Measurements from ENCODE around the gene CEP63.

Gene CEP63

GRCh38 chr3:134471521-134472193, 14.2 kb upstream of the CEP63 start:
- no peak for DNase-seq

GRCh38 chr3:134472831-134473230, 13.0 kb upstream of the CEP63 start:
- no peak for DNase-seq

- DNase-seq, result peak; percentile 88
These were observed 11.8 kb upstream of the CEP63 start for GRCh38 chr3:134473868-134474546.

GRCh38 chr3:134474956-134475355, 10.9 kb upstream of the CEP63 start:
- DNase-seq, result no peak

- DNase-seq, result no peak
These were observed 9.6 kb upstream of the CEP63 start for GRCh38 chr3:134476306-134476705.

- no peak for DNase-seq
These were observed 8.9 kb upstream of the CEP63 start for GRCh38 chr3:134477002-134477401.

GRCh38 chr3:134477938-134478337, 7.9 kb upstream of the CEP63 start:
- DNase-seq, result no peak

- no peak for DNase-seq
These were observed 5.3 kb upstream of the CEP63 start for GRCh38 chr3:134480546-134480945.

GRCh38 chr3:134481166-134481565, 4.7 kb upstream of the CEP63 start:
- DNase-seq, result no peak

GRCh38 chr3:134482622-134483021, 3.2 kb upstream of the CEP63 start:
- DNase-seq, result no peak

- DNase-seq, result no peak
These were observed 2.5 kb upstream of the CEP63 start for GRCh38 chr3:134483195-134483900.

GRCh38 chr3:134485075-134485717, 661 bp upstream of the CEP63 start:
- DNase-seq, result no peak

- DNase-seq, result no peak
These were observed 752 bp downstream of the CEP63 start for GRCh38 chr3:134486577-134487041.

GRCh38 chr3:134487406-134487805, 1.5 kb downstream of the CEP63 start:
- no peak for DNase-seq

GRCh38 chr3:134494495-134494894, 8.6 kb downstream of the CEP63 start:
- DNase-seq, result no peak

GRCh38 chr3:134495980-134496379, 10.1 kb downstream of the CEP63 start:
- DNase-seq, result no peak

- DNase-seq, result no peak
These were observed 10.7 kb downstream of the CEP63 start for GRCh38 chr3:134496471-134497071.

GRCh38 chr3:134503266-134503665, 17.4 kb downstream of the CEP63 start:
- DNase-seq, result no peak

- DNase-seq, result no peak
These were observed 18.3 kb downstream of the CEP63 start for GRCh38 chr3:134504132-134504531.

- no peak for DNase-seq
These were observed 19.6 kb downstream of the CEP63 start for GRCh38 chr3:134505485-134505884.

- DNase-seq, result no peak
These were observed 25.6 kb downstream of the CEP63 start for GRCh38 chr3:134511500-134511899.

GRCh38 chr3:134516905-134517304, 31.0 kb downstream of the CEP63 start:
- DNase-seq, result no peak

GRCh38 chr3:134517791-134518190, 31.9 kb downstream of the CEP63 start:
- DNase-seq, result no peak

Data from activated effector memory CD4-positive, alpha-beta T cell treated with anti-CD3 and anti-CD28 coated beads, Interleukin-2, amount 50 U/mL, for 16 hours (primary cell).